EL (cell line): ENCODE data around the gene MDM4.
"Not testable (repeated sequence)": the region's sequence is repeated elsewhere in the genome, so short reads cannot be mapped to it uniquely, and the experiment has no call there.

ENCODE experiments used
- DNase-seq: peaks from one replicate; pipeline ENCODE4 v3.0.0-alpha.2; 2016

Gene MDM4

DNA sequence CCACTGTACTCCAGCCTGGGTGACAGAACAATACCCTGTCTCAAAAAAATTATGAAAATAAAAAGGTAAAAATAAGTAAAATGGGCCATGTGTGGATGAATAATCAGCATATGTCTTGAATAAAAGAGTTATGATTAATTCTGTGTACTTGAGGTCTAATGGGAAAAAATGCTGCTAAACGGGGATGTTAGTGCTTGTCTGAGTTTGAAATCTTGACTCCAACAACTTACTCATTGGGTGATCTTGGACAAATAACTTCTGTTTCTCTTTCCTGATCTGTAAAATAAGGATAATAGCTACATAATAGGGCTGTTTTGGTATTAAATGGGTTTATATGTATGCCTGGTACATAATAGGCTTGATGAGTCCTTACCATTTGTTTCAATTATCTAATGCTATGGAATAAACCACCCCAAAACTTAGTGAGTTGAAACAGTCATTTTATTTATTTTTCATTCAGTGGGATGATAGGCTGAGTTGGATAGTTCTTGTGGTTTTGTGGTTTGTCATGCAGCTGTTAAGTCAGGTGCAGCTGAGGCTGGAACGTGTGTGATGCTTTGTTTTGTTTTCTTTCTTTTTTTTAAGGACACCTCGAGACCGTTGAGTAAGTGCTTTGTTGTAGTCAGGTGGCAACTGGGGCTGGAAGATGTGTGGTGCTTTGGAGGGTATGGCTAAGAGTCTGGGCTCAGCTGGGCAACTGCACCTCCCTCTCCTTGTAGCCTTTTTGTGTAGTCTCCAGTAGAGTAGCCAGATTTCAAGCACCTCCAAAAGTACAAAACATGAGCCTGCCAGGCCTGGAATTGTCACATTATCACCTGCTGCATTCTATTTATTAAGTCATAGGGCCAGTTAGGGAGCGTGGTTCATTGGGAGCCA is 4.9 kb downstream of the MDM4 start:
- peak; percentile 61 for DNase-seq

DNA sequence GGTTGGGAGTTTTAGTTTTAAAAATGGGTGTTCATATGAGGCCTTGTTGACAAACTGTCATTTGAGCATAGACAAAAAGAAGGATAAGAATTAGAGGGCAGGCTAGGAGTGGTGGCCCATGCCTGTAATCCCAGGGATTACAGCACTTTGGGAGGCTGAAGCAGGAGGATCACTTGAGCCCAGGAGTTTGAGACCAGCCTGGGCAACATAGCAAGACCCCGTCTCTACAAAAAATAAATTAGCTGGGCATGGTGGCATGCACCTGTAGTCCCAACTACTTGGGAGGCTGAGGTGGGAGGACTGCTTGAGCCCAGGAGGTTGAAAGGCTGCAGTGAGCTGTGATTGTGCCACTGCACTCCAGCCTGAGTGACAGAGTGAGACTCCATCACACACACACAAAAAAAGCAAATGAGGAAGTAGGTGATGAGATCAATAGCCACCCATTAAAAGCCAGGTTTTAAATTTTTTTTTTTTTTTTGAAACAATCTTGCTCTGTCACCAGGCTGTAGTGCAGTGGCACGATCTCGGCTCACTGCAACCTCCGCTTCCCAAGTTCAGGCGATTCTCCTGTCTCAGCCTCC is 5.8 kb downstream of the MDM4 start:
- DNase-seq = not testable (repeated sequence)

- no peak for DNase-seq
Measured at GRCh38 chr1:204523605-204524215, 7.5 kb downstream of the MDM4 start.

DNA sequence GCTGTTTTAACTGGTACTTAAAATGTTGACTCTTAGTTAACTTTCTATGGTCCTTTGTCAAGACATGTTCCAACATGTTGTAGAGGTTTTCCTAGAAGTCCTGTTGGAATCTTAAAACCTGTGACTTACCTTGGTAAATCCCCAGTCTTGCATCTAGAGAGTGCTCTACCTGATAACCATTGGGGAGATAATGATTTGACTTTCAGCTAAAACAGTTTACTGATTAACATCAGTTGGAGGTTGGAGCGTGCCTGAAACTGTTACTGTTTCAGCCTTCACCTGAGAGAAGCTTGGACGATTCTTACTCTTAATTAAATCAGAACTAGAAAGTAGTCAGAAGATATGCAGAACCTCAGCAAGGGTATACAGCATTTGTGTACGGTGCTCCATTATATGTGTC is 8.8 kb downstream of the MDM4 start:
- no peak for DNase-seq

DNA sequence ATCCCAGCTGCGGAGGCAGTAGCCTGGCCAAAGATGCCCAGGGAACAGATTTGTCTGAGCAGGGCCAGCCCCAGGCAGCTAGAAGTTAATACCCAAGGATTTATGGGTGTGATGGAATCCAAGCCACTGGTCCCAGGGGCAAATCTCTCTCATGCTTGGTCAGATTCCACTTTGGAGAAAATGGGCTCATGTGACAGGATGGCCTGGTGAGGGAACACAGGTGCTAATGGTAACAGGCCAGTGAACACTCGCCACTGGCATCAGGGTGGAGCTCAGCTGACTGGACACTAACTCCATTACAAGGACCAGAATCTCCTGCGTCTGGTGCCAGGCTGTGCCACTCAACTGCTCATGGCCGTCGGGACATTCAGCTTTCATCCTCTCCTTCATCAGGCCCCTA is 12.0 kb downstream of the MDM4 start:
- no peak for DNase-seq

DNA sequence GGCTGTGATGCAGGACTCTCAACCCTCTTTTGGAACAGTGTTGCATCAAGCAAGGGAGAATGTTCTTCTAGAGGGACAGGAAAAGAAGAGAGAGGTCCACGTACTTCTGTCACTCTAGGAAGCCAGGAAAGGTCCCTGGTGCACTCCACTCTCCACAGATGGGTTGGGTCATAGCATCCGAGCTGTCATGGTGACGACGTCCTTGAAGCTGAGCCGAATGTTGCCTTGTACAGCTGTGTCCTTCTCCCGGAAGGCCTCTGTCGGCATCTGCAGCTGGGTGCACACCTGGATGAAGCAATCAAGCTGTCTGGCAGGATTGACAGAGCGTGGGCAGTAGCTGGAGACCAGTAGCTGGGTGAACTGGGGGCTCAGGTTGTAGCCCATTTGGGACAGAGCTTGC is 12.5 kb downstream of the MDM4 start:
- no peak for DNase-seq

DNA sequence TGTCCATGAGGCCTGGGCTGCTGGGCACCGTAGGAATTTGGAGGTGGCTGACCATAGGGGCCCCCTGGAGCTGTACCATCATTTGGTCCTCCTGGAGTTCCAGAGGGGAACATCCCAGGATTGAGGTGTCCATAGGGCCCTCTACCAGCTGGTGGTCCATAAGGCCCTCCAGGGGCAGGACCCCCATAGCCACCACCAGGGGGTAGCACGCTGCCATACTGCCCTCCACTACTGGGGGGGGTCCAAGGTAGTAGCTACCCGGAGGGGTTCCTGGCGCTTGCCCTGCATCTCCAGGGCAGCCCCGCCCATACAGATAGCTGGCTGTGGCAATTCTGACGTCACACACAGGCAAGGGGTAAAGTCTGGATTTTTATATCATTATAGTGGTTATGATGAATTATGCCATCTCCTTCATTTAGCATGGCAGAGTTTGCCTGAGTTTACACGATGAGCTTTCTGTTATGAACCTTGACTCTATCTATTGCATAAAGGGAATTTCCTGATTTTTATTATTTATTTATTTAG is 13.2 kb downstream of the MDM4 start:
- DNase-seq = no peak

- no peak for DNase-seq
Measured at GRCh38 chr1:204530932-204531331, 14.7 kb downstream of the MDM4 start.

DNA sequence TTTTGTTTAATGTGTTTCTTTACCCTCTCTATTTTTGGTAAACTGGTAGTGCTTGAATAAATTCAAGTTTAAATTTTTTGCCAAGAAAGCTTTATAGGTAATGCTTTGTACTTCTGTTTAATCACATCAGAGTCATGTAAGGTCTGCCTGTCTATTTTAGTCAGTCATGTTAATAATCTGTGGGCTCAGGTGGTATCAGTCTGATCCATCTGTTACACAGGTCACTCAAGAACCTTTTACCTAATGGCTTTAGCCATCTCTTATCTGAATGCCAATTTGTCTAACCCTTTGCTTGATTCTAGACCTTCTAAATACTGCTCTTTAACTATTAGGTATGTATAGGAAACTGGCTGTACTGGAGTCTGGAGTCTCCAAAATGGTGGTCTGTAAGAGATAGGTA is 16.6 kb downstream of the MDM4 start:
- no peak for DNase-seq

DNA sequence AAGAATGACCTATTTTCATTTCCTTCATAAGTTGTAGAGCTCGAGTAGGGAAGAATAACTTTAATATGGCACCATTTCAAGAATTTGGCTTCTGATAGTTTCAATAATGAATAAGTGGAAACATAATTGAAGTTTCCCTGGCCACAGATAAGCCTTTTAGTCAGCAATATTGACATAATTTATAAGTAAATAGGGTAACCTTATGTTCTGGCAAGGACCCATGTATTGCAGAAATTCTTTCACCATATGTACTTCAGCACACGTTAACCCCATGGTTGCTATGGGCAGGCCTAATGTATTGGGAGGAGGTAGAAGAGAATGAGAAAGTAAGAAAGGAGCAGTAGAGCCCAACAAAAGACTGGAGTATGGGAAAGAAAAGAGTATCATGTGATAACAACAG is 25.4 kb downstream of the MDM4 start:
- DNase-seq = no peak

GRCh38 chr1:204544321-204544720 is 28.1 kb downstream of the MDM4 start:
- peak; percentile 41 for DNase-seq

- DNase-seq = peak; percentile 46
Measured at GRCh38 chr1:204545202-204545601, 29.0 kb downstream of the MDM4 start.

DNA sequence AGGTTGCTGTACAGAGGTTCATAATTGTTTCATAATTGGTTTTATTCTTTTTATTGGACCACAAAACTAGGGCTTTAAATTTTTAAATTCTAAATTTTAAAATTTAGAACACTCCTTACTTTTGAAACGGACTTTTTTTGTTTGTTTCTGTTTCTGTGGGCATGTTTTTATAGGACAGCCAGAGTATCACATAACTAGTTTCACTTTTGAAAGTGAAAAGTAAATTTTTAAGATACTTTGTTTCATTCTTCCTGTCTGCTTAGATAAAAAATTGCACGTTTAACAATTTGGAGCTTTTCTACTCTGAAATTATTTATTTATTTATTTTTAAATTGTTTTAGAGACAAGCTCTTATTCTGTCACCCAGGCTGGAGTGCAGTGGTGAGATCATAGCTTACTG is 29.7 kb downstream of the MDM4 start:
- no peak for DNase-seq

- no peak for DNase-seq
Measured at GRCh38 chr1:204548265-204548664, 32.1 kb downstream of the MDM4 start.

DNA sequence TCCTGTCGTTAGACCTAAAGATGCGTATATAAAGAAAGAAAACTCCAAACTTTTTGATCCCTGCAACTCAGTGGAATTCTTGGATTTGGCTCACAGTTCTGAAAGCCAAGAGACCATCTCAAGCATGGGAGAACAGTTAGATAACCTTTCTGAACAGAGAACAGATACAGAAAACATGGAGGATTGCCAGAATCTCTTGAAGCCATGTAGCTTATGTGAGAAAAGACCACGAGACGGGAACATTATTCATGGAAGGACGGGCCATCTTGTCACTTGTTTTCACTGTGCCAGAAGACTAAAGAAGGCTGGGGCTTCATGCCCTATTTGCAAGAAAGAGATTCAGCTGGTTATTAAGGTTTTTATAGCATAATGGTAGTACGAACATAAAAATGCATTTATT is 33.1 kb downstream of the MDM4 start:
- no peak for DNase-seq

GRCh38 chr1:204550926-204551325 is 34.7 kb downstream of the MDM4 start:
- DNase-seq = no peak

DNA sequence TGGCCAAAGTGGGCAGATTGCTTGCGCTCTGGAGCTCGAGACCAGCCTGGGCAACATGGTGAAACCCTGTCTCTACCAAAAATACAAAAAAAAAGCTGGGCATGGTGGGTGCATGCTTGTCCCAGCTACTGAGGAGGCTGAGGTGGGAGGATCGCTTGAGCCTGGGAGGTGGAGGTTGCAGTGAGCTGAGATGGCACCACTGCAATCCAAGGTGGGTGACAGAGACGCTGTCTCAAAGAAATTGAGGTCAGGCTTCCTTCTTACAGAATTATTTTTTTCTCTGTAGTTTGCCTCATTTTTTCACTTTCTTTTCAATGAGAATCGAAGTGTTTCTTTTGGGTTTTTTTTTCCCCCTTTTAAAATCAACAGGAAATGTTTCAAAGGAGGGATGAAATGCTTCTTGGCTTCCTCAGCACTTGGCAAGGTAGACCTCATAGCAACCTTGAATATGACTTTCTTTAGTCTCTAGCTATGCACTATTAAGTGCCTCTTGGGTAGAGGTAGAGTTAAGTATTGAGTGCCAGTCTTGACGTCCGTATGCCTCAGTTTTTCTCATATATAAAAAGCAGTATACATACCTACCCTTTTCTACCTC is 40.3 kb downstream of the MDM4 start:
- no peak for DNase-seq

- no peak for DNase-seq
Measured at GRCh38 chr1:204558467-204558866, 42.3 kb downstream of the MDM4 start.

- DNase-seq = not testable (repeated sequence)
Measured at GRCh38 chr1:204560002-204560401, 43.8 kb downstream of the MDM4 start.

- DNase-seq = peak; percentile 72
Measured at GRCh38 chr1:204560590-204561150, 44.5 kb downstream of the MDM4 start.

DNA sequence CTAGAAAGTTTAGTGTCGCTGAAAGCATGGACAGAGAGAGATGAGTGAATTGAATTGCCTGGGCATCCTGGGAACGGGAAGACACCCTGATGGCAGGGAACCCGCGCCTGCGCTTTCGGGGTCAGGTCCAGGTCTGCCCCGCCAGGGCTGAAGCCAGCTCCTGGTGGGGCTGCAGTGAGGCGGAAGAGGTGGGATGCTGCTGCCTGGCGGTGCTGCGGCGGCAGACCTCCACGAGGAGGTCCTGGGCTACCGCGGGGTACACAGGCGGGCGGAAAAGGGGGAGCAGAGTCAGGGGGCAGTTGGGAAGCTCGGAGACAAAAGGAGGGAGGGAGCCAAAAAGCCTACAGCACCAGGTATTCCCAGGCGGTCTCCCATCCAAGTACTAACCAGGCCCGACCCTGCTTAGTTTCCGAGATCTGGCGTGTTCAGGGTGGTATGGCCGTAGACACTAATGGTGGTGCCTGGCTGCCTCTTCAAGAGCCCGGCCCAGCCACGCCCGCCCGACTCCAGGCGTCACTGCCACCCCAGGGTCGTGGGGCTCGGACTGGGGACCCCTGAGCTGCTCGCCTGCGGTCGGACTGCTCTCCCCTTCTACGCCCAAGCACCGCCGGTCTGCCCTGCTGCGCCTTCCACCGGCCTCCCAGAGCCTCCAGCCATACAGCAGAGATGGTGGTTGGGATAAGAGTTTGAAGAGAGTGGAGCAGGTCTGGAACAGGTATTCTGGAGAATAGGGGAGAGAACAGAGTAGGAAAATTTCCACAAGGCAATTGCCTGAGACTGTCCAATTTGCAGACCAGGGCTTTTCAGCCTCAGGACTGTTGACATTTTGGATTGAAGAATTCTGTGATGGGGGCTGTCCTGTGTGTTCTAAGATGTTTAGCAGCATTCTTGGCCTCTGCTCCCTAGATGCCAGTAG is 46.1 kb downstream of the MDM4 start:
- no peak for DNase-seq

- DNase-seq = no peak
Measured at GRCh38 chr1:204563307-204563706, 47.1 kb downstream of the MDM4 start.
